Measurements from ENCODE around the gene RBM19.

RBM19 gene

GRCh38 chr12:113796066-113796827 is 169.9 kb downstream of the RBM19 start:
- no peaks in the 10 kb centered on the region for H3K36me3 ChIP-seq (ENCODE audit: control insufficient read depth, low read length)
- H3K4me3 ChIP-seq (ENCODE audit: low read length), result no peak overlapping the region
- no peaks in the 10 kb centered on the region for H3K79me2 ChIP-seq (ENCODE audit: control insufficient read depth, low read length)
- H4K20me1 ChIP-seq (ENCODE audit: control insufficient read depth, insufficient read depth, low read depth, low read length), result no peaks in the 10 kb centered on the region
- no peak for TF ChIP-seq EZH2phosphoT487 (IDR thresholded peaks at IDR 0.05; ENCODE audit: borderline replicate concordance, low read length)
- TF ChIP-seq, protein P1, sequence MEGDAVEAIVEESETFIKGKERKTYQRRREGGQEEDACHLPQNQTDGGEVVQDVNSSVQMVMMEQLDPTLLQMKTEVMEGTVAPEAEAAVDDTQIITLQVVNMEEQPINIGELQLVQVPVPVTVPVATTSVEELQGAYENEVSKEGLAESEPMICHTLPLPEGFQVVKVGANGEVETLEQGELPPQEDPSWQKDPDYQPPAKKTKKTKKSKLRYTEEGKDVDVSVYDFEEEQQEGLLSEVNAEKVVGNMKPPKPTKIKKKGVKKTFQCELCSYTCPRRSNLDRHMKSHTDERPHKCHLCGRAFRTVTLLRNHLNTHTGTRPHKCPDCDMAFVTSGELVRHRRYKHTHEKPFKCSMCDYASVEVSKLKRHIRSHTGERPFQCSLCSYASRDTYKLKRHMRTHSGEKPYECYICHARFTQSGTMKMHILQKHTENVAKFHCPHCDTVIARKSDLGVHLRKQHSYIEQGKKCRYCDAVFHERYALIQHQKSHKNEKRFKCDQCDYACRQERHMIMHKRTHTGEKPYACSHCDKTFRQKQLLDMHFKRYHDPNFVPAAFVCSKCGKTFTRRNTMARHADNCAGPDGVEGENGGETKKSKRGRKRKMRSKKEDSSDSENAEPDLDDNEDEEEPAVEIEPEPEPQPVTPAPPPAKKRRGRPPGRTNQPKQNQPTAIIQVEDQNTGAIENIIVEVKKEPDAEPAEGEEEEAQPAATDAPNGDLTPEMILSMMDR (IDR thresholded peaks at IDR 0.05; ENCODE audit: low read depth, low read length, poor library complexity, severe bottlenecking), result no peak
- no peaks in the 10 kb centered on the region for H3K9me3 ChIP-seq (ENCODE audit: control insufficient read depth, insufficient read depth, low read length)
- peaks cover 5% of the 10 kb centered on the region; the same call in 1 of the 2 replicates for H3K27me3 ChIP-seq (ENCODE audit: control insufficient read depth, low read length)
- H3K4me2 ChIP-seq (ENCODE audit: low read length), result no peak overlapping the region
- H3F3A ChIP-seq (ENCODE audit: control insufficient read depth, insufficient read depth), result no peaks in the 10 kb centered on the region
- peaks cover 7% of the 10 kb centered on the region; the same call in 1 of the 2 replicates for H3K4me1 ChIP-seq (ENCODE audit: control insufficient read depth, low read length)
- no peak overlapping the region for H3K27ac ChIP-seq (ENCODE audit: low read depth, low read length)
- no peaks in the 10 kb centered on the region for H3K9me2 ChIP-seq (replicated peaks; ENCODE audit: control insufficient read depth, low read length)

DNA sequence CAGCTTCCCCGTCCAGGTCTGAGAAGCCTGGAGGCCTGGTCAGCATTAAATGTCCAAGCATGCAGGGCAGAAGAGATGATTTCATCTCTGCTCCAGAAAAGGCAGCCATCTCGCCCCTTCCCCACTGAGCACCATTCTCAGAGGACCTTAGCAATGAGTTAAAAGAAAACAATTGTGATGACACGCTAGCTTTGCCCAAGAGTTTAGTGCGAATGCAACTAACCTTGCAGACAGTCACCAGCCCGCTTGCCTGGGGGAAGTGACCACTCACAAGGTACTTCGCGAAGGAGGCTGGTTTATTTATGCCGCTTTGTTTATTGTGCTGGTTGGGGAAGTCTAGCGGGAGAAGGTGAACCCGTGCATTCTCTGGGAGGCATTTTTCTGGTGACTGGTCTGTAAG is 170.7 kb downstream of the RBM19 start:
- H3K27ac ChIP-seq (ENCODE audit: low read depth, low read length), result no peak overlapping the region
- H3K9me3 ChIP-seq (ENCODE audit: control insufficient read depth, insufficient read depth, low read length), result no peaks in the 10 kb centered on the region
- TF ChIP-seq, protein P1 (IDR thresholded peaks at IDR 0.05; ENCODE audit: low read depth, low read length, poor library complexity, severe bottlenecking), result no peak
- TF ChIP-seq EZH2phosphoT487 (IDR thresholded peaks at IDR 0.05; ENCODE audit: borderline replicate concordance, low read length), result no peak
- H3F3A ChIP-seq (ENCODE audit: control insufficient read depth, insufficient read depth), result no peaks in the 10 kb centered on the region
- H3K79me2 ChIP-seq (ENCODE audit: control insufficient read depth, low read length), result no peaks in the 10 kb centered on the region
- no peaks in the 10 kb centered on the region for H3K36me3 ChIP-seq (ENCODE audit: control insufficient read depth, low read length)
- no peaks in the 10 kb centered on the region for H3K9me2 ChIP-seq (replicated peaks; ENCODE audit: control insufficient read depth, low read length)
- H4K20me1 ChIP-seq (ENCODE audit: control insufficient read depth, insufficient read depth, low read depth, low read length), result no peaks in the 10 kb centered on the region
- H3K4me1 ChIP-seq (ENCODE audit: control insufficient read depth, low read length), result peaks cover 7% of the 10 kb centered on the region; the same call in 1 of the 2 replicates
- no peak overlapping the region for H3K4me3 ChIP-seq (ENCODE audit: low read length)
- peaks cover 5% of the 10 kb centered on the region; the same call in 1 of the 2 replicates for H3K27me3 ChIP-seq (ENCODE audit: control insufficient read depth, low read length)
- H3K4me2 ChIP-seq (ENCODE audit: low read length), result no peak overlapping the region

- Histone ChIP-seq H3K4me3 (ENCODE audit: low read length) (no peak overlapping the region), H3K4me2 (ENCODE audit: low read length) (no peak overlapping the region), H3K27ac (ENCODE audit: low read depth, low read length) (no peak overlapping the region), H3K79me2 (ENCODE audit: control insufficient read depth, low read length) (no peaks in the 10 kb centered on the region), H3K9me2 (replicated peaks; ENCODE audit: control insufficient read depth, low read length) (no peaks in the 10 kb centered on the region), H3K36me3 (ENCODE audit: control insufficient read depth, low read length) (no peaks in the 10 kb centered on the region), H4K20me1 (ENCODE audit: control insufficient read depth, insufficient read depth, low read depth, low read length) (no peaks in the 10 kb centered on the region), H3K9me3 (ENCODE audit: control insufficient read depth, insufficient read depth, low read length) (no peaks in the 10 kb centered on the region), H3K27me3 (ENCODE audit: control insufficient read depth, low read length) (peaks cover 6% of the 10 kb centered on the region; the same call in 1 of the 2 replicates), H3K4me1 (ENCODE audit: control insufficient read depth, low read length) (peaks cover 7% of the 10 kb centered on the region; the same call in 1 of the 2 replicates), H3F3A (ENCODE audit: control insufficient read depth, insufficient read depth) (no peaks in the 10 kb centered on the region)
- TF ChIP-seq, protein P1 (IDR thresholded peaks at IDR 0.05; ENCODE audit: low read depth, low read length, poor library complexity, severe bottlenecking), result no peak
- TF ChIP-seq EZH2phosphoT487 (IDR thresholded peaks at IDR 0.05; ENCODE audit: borderline replicate concordance, low read length), result no peak
Measured at GRCh38 chr12:113794774-113795173, 171.4 kb downstream of the RBM19 start.
